IPS-NIHi7 (cell line): ENCODE results near the gene IGLON5.

Experiments
- DNase-seq: peaks from one replicate; pipeline ENCODE4 v3.0.0; 2012; ENCODE audit warnings: mixed read lengths; ENCODE audit errors: extremely low spot score

Gene IGLON5

DNA sequence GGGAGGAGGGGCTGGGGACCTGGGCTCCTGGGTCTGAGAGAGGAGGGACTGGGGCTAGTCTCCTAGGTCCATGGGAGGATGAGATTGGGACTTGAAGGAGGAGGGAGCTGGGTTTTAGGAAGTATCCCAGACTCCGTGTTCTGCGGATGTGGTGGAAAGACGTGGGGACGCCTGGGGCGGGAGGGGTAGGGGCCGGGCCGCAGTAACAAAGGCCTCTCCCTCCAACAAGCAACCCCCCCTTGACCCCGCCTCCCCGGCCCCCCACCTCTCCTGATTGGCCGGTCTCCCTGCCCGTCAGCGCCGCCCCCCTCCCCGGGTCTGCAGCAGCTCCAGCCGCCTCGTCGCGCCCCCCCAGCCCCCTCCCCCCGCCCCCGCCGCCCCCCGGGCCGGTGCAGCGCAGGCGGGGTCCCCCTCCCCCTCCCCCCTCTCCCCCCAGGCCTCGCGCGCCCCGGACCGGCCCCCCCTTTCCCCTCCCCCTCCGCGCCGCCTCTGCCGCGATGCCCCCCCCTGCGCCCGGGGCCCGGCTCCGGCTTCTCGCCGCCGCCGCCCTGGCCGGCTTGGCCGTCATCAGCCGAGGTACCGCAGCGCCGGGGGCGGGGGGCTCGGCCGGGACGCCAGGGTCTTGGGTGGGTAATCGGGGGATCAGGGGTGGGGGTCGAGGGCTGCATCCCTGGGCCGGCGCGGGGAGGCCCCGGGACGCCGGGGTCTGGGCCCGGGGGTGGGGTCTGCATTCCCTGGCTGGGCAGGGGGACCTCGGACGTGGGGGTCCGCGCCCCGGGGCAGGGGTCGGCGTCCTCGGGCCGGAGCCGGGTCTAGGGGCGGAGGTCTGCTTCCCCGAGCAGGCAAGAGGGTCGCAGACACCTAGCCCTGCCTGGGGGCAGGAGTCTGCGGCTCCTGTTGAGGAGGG lies at the start of gene IGLON5:
Gene IGLON5, plus strand, starts transcription at position 294 of the 907 bp plus-strand sequence. Its CDS starts 204 bp downstream, at position 498.
- DNase-seq = peak; percentile 91

DNA sequence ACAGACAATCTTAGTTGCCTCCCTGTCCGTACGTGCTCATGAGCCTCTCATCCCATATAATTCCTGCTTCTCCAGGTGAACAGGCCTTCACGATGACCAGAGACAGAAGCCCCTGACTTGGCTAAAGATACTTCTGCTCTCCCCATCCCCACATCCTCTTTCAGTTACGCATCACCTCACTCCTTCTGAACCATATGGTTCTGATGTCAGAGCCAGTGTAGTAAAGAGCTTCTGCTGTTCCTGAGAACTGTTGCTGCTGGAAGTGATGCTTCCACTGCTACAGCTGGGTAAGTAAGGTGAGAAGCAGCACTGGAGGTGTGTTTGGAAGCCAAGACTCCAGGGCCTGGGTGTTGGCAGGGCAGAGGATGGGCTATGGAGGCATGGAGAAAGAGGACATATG lies 47.6 kb upstream of the IGLON5 start:
- DNase-seq = no peak

DNA sequence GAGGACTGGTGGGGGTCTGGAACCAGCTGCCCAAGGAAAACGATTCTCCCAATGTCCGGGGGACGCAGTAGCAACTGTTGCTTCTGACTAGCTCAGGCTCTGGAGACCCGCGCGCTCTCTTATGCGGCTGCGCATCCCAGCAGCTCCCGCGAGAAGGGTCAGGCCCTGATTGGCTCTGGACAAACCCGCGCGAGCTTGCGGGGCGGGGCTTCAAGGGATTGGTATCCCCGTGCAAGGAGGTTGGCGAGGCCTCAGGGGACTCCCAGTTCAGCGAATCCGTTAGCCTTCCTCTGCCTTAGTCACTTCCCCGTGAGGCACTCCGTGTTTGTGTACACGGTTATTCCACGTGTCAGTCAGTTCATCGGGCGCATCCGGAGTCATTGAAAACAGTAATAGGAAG lies 40.4 kb upstream of the IGLON5 start:
- peak; percentile 52 for DNase-seq

DNA sequence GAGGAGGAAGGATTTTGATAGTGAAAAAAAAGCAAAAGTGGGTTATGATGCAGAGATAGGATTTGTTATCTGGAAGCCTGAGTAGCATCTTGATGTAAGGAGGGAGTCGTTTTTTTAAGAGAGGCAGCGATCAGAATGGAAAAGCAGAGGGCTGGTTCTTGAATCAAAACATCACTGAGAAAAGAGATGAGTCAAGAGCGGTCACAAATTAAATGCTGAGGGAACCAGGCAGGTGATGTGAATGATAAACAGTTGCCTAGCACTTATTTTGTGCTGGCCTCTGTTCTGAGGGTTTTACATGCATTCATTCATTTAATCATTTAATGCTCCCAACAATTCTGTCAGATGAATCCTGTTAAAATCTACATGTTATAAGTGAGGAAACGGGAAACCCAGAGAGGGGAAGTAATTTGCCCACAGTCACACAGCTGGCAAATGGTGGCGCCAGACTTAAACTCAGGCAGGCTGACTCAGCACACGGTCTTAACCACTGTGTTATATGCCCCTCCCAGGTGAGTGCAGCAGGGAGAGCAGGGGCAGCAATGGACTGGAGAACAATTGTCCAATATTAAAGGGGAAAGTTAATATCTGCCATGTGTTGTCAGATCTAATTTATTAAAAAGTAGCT lies 39.1 kb upstream of the IGLON5 start:
- no peak for DNase-seq

DNA sequence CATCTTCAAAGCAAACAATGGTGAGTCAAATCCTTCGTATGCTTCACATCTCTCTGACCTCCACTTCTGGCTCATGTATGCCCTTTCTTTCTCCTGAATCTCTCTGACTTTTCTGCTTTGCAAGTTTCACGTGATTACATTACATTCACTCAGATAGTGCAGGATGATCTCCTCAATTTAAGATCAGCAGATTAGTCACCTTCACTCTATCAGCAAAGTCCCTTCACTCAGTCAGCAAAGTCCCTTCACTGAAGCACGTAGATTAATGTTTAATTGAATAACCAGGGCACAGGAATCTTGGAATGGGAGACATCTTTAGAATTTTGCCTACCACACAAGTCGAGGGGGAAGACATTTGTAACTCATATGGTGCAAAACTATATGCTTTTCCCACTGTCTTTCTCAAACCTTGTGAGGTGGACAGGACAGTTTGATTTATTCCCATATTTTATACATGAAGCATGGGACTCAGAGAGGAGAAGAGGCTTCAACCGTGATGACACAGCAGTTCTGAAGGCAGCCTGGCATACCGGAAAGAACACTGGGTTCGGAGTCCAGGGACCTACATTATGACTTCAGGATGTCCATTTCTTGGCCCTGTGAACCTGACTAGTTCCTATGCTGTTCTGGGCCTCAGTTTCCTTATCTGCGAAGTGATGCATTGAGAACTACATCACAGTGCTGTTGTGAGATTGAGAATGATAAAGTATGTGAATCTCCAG lies 37.2 kb upstream of the IGLON5 start:
- no peak for DNase-seq

DNA sequence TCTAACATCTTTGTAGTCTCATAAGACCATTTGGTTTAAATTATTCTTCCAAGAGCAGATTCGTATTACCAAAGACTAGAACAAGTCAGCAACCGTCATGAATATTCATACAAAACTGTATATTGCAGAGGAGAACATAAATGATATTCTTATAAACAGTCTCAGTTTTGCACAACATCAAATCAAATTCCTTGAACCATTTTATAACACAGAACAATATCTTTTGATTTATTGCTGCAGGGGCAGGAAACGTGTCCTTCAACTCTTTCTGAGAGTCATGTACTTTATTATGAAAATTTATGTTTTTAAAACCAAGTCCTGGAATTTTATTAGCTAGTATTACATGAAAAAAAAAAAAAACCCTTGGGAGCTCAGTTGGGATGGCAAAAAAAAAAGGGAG lies 34.3 kb upstream of the IGLON5 start:
- no peak for DNase-seq

DNA sequence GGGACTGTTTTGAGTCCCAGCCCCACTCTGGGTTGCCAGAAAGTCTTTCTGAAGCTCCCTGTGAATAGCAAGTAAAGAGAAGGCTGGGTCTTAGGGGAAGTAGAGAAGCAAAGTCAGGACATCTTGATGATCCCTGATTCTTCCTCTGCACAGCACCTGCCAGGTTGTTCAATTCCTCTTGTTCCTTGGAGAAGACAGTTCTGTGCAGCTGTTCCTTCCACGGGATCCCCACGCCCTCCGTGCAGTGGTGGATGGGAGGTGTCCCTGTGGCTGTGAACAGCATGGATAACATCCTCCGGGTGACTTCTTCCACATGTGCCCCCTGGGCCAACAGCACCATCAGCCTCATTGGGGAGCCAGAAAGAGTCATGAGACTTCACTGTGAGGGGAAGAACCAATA lies 29.1 kb upstream of the IGLON5 start:
- DNase-seq = no peak

DNA sequence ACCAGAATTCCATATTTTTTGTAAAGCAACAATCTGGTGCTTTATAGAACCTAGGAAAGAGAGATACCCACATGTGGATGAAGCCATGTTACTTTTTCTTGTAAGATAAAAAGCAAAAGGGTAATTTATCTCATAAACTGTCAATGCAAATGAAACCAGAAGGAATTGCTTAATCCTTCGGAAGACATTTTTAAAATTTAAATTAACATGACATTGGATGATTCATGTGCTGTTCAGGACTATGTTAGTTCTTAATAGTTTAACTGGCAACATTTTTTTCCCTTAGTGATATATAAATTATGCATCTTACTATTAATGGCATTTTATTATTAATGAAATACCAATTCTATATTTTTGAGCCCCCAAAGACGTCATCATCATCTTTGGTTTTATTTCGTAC lies 25.8 kb upstream of the IGLON5 start:
- no peak for DNase-seq

DNA sequence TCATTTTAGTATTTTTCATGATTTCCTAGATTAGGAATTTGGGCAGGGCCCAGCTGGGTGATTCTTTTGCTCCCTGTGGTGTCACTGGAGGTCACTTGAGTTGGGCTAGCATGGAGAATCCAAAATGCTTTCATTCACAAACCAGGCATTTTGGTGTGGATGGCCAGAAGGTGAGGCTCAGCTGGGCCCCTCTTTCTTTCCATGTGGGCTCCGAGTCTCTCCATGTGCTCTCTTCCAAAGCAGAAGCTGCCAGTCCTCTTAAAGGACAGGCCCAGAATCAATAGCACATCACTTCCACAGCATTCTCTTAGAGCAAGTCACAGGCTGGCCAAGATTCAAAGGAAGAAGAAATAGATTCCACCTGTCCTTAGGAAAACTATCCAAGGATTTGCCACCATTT lies 21.8 kb upstream of the IGLON5 start:
- DNase-seq = peak; percentile 2

DNA sequence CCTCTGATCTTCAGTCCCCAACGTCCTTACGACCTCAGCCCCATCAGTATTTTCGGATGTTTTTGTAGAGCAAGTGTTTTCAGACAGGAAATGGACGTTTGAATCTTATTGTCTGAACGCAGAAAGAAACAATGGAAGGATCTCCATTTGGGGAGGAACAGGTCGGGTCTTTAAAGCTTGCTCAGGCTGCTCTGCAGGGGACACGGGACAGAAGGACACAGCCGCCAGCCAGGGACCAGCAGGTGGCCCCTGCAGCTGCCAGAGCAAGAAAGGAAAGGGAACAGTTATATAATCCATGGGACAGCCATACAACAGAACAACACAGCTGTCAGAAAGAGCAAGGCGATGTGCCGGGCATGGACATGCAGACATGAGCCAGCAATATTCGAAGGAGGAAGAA lies 18.5 kb upstream of the IGLON5 start:
- no peak for DNase-seq

DNA sequence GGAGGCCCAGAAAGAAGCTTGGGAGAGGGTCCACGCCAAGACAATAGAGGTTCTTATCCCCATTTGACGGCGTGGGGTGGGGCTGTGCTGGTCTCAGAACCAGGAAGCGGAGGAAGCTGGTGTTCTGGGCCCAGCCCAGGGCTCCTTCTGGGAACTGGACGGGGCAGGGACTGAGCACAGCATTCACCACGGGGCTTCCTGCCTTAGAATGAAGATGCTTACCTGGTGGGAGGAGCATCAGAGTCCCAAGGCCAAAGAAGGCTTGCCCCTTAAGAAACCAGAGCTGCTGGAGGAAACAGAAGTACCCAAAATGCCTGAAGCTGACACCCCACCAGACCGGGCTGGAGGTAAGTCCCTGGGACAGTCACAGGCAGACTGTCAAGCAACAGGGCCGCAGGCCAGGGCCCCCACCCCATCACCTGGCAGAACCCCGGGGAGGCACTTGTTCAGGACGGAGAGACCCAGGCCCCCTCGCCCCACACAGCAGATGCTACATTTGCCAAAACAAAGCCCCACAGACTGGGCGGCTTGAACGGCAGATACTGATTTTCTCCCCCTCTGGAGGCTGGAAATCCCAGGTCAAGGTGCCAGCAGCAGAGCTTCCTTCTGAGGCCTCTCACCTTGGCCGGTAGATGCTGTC lies 17.8 kb upstream of the IGLON5 start:
- peak; percentile 49 for DNase-seq

DNA sequence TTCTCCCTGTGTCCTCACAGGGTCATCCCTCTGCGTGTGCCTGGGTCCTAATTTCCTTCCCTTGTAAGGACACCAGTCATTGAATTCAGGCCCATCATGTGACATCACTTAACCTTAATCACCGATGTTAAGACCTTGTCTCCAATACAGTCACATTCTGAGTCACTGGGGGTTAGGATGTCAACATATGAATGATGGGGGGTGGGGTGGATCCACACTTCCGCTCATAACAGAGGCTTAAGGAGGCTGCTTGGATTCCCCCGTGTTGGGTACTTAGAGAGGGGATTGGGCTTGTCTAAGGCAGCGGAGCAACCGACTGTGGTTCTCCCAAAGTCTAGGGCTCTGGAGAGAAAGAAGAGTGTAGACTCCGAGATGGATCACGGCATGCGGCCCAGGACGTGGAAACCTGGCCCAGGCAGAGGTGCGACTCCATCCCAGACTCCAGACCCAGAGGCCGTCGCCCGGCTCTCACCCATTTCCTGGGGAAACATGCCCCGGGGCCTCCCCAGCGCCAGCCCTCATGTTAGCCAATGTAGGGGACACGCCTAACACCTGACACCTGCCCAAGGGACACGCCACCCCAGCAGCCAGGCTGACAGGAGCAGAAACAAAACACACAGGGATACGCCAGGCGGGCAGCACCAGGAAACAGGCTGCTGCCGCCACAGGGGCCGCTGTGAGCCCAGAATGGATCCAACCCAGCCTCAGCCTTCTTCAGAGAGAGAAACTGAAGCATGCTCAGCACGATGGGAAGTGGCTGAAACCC lies 17.1 kb upstream of the IGLON5 start:
- DNase-seq = no peak

DNA sequence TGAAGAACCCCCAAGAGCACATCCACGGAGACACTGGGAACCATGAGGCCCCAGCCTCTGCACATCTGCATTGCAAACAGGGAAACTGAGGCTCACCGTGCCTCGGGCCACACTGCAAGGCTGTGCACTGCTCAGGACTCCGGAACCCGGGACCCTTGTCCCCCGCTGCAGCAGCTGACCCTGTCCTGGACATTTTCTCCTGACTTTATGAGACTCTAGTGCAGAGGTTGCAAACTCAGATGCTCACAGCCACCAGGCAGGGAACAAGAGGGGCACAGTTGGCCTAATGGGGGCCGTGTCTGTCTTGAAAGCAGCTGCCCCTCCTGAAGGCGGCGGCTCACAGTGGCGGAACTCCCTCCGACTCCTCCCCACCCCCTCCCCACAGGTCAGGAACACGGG lies 16.5 kb upstream of the IGLON5 start:
- DNase-seq = no peak

DNA sequence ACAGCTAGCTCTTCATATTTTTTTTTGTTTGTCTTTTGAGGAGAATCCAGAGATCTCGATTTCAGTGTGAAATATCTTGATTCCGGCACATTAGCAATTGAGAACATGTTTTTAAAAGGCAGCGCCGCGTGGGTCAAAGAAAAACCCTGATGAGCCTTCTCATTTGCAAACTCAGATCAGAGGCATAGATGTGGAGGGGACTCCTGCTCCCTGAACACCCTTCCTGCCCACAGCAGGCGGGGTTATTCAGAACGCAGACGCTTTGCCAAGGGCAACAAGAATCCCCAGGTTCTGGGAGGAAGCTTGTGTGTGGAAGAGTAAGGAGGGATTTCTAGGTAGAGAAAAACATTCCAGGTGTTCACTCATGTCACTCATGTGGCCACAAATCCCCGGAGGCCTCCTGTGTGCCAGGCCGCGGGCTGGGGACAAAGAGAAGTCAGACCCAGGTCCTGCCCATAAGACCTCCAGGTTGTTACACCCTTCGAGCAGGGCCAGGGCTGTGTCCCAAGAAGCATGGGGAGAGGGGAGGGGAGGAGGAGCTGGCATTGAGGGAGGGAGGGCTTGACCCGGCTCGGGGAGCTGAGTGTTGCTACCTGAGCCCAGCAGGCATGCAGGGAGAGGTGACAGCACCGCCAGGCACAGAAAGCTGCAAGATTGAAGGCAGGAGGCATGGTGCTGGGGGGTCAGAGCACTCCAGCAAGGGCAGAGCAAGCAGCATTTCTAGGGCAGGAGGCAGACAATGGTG lies 15.9 kb upstream of the IGLON5 start:
- DNase-seq = peak; percentile 55

DNA sequence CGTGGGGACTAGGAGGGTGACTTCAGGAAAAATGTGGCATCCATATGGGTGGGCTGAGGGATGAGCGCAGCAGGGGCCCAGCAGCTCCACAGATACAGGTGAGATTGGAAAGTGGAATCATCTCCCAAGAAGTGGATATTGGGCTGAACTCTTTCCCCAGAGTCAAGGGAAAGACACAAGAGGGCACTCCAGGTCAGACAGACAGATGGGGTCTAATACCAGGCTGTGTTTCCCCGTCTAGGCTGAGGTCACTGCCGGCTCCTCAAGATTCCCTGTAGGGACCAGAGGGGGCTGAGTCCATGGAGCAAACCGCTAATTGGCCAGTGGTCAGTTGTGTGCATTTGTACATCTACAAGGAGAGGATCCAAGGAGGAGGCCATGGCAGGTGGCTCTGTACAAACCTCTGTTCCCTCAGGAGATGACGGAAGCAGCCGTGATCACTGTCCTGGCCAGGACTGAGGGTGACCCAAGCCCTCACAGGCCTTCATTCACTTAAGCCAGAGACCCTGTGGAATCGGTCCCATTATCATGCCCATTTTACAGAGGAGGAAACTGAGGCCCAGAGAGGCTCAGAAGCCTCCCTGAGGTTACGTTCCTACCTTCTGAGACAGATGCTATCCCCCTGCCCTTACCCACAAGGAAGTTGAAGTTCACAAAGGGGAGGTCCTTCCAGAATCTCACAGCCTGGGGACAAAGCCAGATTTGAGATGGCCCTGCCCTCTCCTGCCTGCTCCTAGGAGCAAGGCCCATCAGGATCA lies 14.9 kb upstream of the IGLON5 start:
- peak; percentile 71 for DNase-seq

DNA sequence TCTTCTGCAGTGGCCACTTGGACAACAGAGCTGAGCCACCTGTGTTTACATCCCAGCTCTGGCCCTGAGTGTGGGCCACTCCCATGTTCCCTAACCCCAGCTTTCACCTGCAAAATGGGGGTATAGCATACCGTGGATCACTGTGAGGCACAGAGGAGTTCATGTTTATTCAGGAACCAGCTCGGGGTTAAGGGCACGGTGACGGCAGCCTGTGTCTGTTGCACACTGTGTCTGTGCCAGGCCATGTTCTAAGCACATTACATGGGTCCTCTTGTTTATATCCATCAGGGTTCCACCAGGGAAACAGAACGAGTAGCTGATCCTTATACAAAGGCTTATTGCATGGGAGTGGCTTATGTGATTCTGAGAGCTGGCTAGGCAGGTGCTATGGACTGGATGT lies 14.0 kb upstream of the IGLON5 start:
- DNase-seq = no peak

DNA sequence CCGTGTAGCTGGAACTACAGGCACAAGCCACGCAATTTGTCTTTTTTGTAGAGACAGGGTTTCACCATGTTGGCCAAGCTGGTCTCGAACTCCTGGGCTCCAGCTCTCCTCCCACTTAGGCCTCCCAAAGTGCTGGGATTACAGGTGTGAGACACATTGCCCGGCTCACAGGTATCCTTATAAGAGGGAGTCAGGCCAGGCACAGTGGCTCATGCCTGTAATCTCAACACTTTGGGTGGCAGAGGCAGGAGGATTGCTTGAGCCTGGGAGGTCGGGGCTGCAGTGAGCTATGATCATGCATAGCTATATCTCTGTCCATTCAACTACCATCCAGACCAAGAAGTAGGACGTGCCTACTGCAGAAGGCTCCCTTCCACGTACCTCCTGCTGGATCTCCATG lies 10.2 kb upstream of the IGLON5 start:
- no peak for DNase-seq

DNA sequence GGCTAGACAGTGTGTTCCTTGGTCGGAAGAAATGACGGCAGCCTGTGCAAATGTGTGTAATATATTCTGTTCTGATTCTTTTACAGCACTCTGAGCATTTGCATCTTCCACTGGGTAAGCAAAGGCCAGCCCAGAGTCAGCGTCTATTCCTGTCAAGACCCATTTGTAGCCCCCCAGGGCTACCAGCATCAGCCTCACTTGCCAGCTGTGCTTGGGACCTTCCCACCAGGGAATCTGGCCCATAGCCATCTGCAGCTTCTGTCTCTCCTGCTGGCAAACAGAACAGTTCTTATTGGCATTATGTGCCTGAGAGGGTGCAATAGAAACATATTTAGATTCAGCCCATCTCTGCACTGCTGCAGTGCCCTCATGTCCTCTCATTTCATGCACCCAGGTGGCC lies 6.0 kb upstream of the IGLON5 start:
- DNase-seq = no peak

DNA sequence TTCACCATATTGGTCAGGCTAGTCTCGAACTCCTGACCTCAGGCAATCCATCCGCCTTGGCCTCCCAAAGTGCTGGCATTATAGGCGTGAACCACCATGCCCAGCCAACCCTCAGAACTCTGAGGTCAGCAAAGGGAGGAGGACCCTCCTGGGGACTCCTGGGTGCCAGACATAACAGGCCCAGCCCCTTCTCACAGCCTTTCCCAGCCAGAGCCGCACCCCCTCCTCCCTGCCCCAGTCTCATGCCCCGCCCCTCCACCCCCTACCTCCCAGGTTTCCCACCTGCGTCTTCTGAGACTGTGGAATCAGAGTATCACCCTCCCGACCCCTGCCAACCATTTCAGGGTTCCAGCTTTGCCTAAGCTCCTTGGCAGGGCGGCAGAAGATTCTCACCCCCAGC lies 5.2 kb downstream of the IGLON5 start:
- DNase-seq = peak; percentile 43

DNA sequence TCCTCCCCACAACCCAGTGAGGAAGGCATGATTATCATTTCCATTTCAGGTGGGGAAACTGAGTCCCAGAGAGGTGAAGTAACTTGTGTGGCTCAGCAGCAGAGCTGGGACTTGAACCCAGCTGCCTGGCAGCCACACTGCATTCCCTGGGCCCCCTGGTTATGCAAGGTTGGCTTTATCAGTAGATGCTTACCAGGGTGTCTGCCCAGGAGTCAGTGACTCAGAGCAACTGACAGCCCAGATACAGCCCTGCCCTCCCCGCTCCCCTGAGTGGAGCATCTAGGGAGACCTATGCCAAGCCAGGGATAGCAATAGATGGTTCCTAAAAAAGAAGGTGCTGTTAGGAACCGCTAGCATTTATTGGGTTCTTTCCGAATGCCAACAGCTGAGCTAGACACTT lies 5.9 kb downstream of the IGLON5 start:
- no peak for DNase-seq
